HG03025 (cell line): ENCODE data around the gene MYO15A.

Experiments
- ATAC-seq: cut with Tn5 transposase; IDR thresholded peaks from one replicate; pipeline ENCODE4 v1.9.1; 2021; ENCODE audit warnings: mild to moderate bottlenecking, moderate library complexity; ENCODE audit not compliant: unreplicated experiment, low FRiP score

The MYO15A gene

GRCh38 chr17:18183334-18184142, 75.0 kb downstream of the MYO15A start, which contains the start of gene ALKBH5:
TSS of gene ALKBH5 (plus strand) at chr17:18183828. CDS start at chr17:18184244, 416 bp downstream.
- peak; percentile 72 for ATAC-seq

GRCh38 chr17:18184143-18185031, 75.8 kb downstream of the MYO15A start:
- peak; percentile 2 for ATAC-seq

GRCh38 chr17:18185391-18185790, 76.8 kb downstream of the MYO15A start:
- no peak for ATAC-seq

- ATAC-seq: no peak
These were observed 77.5 kb downstream of the MYO15A start for GRCh38 chr17:18185832-18186626.

- no peak for ATAC-seq
These were observed 78.0 kb downstream of the MYO15A start for GRCh38 chr17:18186627-18186982.

- no peak for ATAC-seq
These were observed 78.7 kb downstream of the MYO15A start for GRCh38 chr17:18187226-18187625.

GRCh38 chr17:18187821-18188761, 79.5 kb downstream of the MYO15A start:
- ATAC-seq: no peak

- ATAC-seq: no peak
These were observed 82.2 kb downstream of the MYO15A start for GRCh38 chr17:18190628-18191235.

GRCh38 chr17:18191236-18191667, 82.7 kb downstream of the MYO15A start:
- no peak for ATAC-seq

GRCh38 chr17:18191967-18192366, 83.4 kb downstream of the MYO15A start:
- ATAC-seq: no peak

GRCh38 chr17:18194394-18194793, 85.8 kb downstream of the MYO15A start:
- no peak for ATAC-seq

GRCh38 chr17:18194804-18195203, 86.2 kb downstream of the MYO15A start:
- ATAC-seq: no peak

- no peak for ATAC-seq
These were observed 86.7 kb downstream of the MYO15A start for GRCh38 chr17:18195246-18195645.

- ATAC-seq: no peak
These were observed 89.1 kb downstream of the MYO15A start for GRCh38 chr17:18197535-18198194.

GRCh38 chr17:18198530-18198929, 90.0 kb downstream of the MYO15A start:
- ATAC-seq: no peak

- ATAC-seq: no peak
These were observed 92.6 kb downstream of the MYO15A start for GRCh38 chr17:18201108-18201507.

- ATAC-seq: no peak
These were observed 94.8 kb downstream of the MYO15A start for GRCh38 chr17:18203308-18203707.

- ATAC-seq: no peak
These were observed 97.3 kb downstream of the MYO15A start for GRCh38 chr17:18205861-18206260.

GRCh38 chr17:18206962-18207361, 98.4 kb downstream of the MYO15A start:
- ATAC-seq: no peak
